Nephron (organoid): ENCODE measurements around the gene ARL8A.

Experiments used
- H3K27ac Mint-ChIP-seq, 3 experiments: 2 replicates each; pipeline ENCODE4 v1.8.0; 2020; ENCODE audit warnings: mixed read lengths in 3 of 3, mild to moderate bottlenecking in 2 of 3, moderate library complexity in 1 of 3
- H3K27me3 Mint-ChIP-seq: 2 replicates; pipeline ENCODE4 v1.8.0; 2021; ENCODE audit warnings: low read depth, mild to moderate bottlenecking, moderate library complexity, mixed read lengths
- H3K36me3 Mint-ChIP-seq: 2 replicates; pipeline ENCODE4 v1.8.0; 2020; ENCODE audit warnings: low read depth, mixed read lengths
- H3K4me1 Mint-ChIP-seq: 2 replicates; pipeline ENCODE4 v1.8.0; 2020; ENCODE audit warnings: mixed read lengths
- H3K4me3 Mint-ChIP-seq, 3 experiments: 2 replicates each; pipeline ENCODE4 v1.8.0; 2020; ENCODE audit warnings: mild to moderate bottlenecking in 3 of 3, mixed read lengths in 3 of 3, moderate library complexity in 2 of 3
- H3K9me3 Mint-ChIP-seq: 2 replicates; pipeline ENCODE4 v1.8.0; 2020; ENCODE audit warnings: mixed read lengths
- CTCF ChIP-seq, 3 experiments: fragments of 200-600 bp; sonication (generic); IDR thresholded peaks; one replicate each; pipeline ENCODE4 v1.5.0; 2021; ENCODE audit warnings: antibody characterized with exemption in 3 of 3; ENCODE audit not compliant: unreplicated experiment in 3 of 3

ARL8A gene

GRCh38 chr1:202151045-202151444 is 6.5 kb upstream of the ARL8A start:
- peak overlapping the region in 1 of 3 experiments; percentile 17 for H3K27ac Mint-ChIP-seq
- no peak overlapping the region for H3K4me3 Mint-ChIP-seq
- no peak for TF ChIP-seq CTCF (IDR thresholded peaks at IDR 0.05; ENCODE audit: unreplicated experiment in 3 of 3)
- peaks cover 15% of the 10 kb centered on the region for H3K4me1 Mint-ChIP-seq
- H3K9me3 Mint-ChIP-seq: no peaks in the 10 kb centered on the region
- no peaks in the 10 kb centered on the region for H3K36me3 Mint-ChIP-seq
- H3K27me3 Mint-ChIP-seq: peaks cover 4% of the 10 kb centered on the region

GRCh38 chr1:202150602-202151001 is 6.1 kb upstream of the ARL8A start:
- Mint-ChIP-seq H3K4me1 (peaks cover 11% of the 10 kb centered on the region), H3K27me3 (peaks cover 4% of the 10 kb centered on the region), H3K9me3 (no peaks in the 10 kb centered on the region), H3K36me3 (no peaks in the 10 kb centered on the region), H3K27ac (no peak overlapping the region), H3K4me3 (no peak overlapping the region)
- no peak for TF ChIP-seq CTCF (IDR thresholded peaks at IDR 0.05; ENCODE audit: unreplicated experiment in 3 of 3)

- Mint-ChIP-seq H3K36me3 (no peaks in the 10 kb centered on the region), H3K27me3 (peaks cover 4% of the 10 kb centered on the region), H3K4me3 (no peak overlapping the region), H3K9me3 (no peaks in the 10 kb centered on the region), H3K27ac (no peak overlapping the region), H3K4me1 (peaks cover 11% of the 10 kb centered on the region)
- TF ChIP-seq CTCF (IDR thresholded peaks at IDR 0.05; ENCODE audit: unreplicated experiment in 3 of 3): no peak
Measured at GRCh38 chr1:202150187-202150586, 5.7 kb upstream of the ARL8A start.

GRCh38 chr1:202149566-202149965 is 5.0 kb upstream of the ARL8A start:
- H3K9me3 Mint-ChIP-seq: no peaks in the 10 kb centered on the region
- no peak for TF ChIP-seq CTCF (IDR thresholded peaks at IDR 0.05; ENCODE audit: unreplicated experiment in 3 of 3)
- H3K36me3 Mint-ChIP-seq: no peaks in the 10 kb centered on the region
- peaks cover 6% of the 10 kb centered on the region for H3K4me1 Mint-ChIP-seq
- H3K4me3 Mint-ChIP-seq: no peak overlapping the region
- no peak overlapping the region for H3K27ac Mint-ChIP-seq
- H3K27me3 Mint-ChIP-seq: peaks cover 4% of the 10 kb centered on the region

- no peaks in the 10 kb centered on the region for H3K9me3 Mint-ChIP-seq
- no peak for TF ChIP-seq CTCF (IDR thresholded peaks at IDR 0.05; ENCODE audit: unreplicated experiment in 3 of 3)
- H3K4me3 Mint-ChIP-seq: no peak overlapping the region
- peaks cover 5% of the 10 kb centered on the region for H3K27me3 Mint-ChIP-seq
- no peaks in the 10 kb centered on the region for H3K36me3 Mint-ChIP-seq
- H3K27ac Mint-ChIP-seq: no peak overlapping the region
- H3K4me1 Mint-ChIP-seq: peaks cover 8% of the 10 kb centered on the region
Measured at GRCh38 chr1:202148391-202148790, 3.9 kb upstream of the ARL8A start.

- peaks cover 12% of the 10 kb centered on the region for H3K4me1 Mint-ChIP-seq
- H3K36me3 Mint-ChIP-seq: no peaks in the 10 kb centered on the region
- peaks cover 7% of the 10 kb centered on the region for H3K27me3 Mint-ChIP-seq
- no peak overlapping the region for H3K27ac Mint-ChIP-seq
- no peak for TF ChIP-seq CTCF (IDR thresholded peaks at IDR 0.05; ENCODE audit: unreplicated experiment in 3 of 3)
- no peaks in the 10 kb centered on the region for H3K9me3 Mint-ChIP-seq
- H3K4me3 Mint-ChIP-seq: peak overlapping the region in 2 of 3 experiments; percentile 67 to 94
Measured at GRCh38 chr1:202146993-202147392, 2.5 kb upstream of the ARL8A start.
